Measurements from ENCODE around the gene CTAG2. TPM values are rescaled to one million over a fixed set of nuclear protein-coding genes. Genes with fewer than 3 reads are reported as not detected.

Gene CTAG2
- total RNA-seq, 2 experiments from 2014 or later = not detected

GRCh38 chrX:154607370-154607769 is 46.0 kb downstream of the CTAG2 start:
- H3K4me3 ChIP-seq (ENCODE audit: low read depth, low read length, poor library complexity, severe bottlenecking) = no peak overlapping the region
- H3K9me3 ChIP-seq (ENCODE audit: low read length) = no peaks in the 10 kb centered on the region
- no peaks in the 10 kb centered on the region for H4K20me1 ChIP-seq (ENCODE audit: insufficient read depth, low read length)
- H3K79me2 ChIP-seq (ENCODE audit: insufficient read depth, low read depth, low read length) = no peaks in the 10 kb centered on the region
- no peaks in the 10 kb centered on the region for H3K4me1 ChIP-seq (ENCODE audit: insufficient read depth, low read length, poor library complexity, severe bottlenecking)
- POLR2A ChIA-PET = no interaction called here
- H3K27ac ChIP-seq (ENCODE audit: low read depth, low read length, poor library complexity, severe bottlenecking) = no peak overlapping the region
- no peak for TF ChIP-seq CTCF (conservative IDR thresholded peaks at IDR 0.05; ENCODE audit: low read length)
- no peak for TF ChIP-seq EZH2phosphoT487 (IDR thresholded peaks at IDR 0.05; ENCODE audit: borderline replicate concordance, low read depth, low read length)
- H3K9me2 ChIP-seq (ENCODE audit: insufficient read depth, low read length) = no peaks in the 10 kb centered on the region
- CTCF ChIA-PET (ENCODE audit: unreplicated experiment) = no interaction called here
- H2AFZ ChIP-seq (ENCODE audit: low read length) = no peak overlapping the region
- H3K36me3 ChIP-seq (ENCODE audit: insufficient read depth, low read length) = no peaks in the 10 kb centered on the region
- no TSS peak for BruUV-seq (replicated peaks)
- DNase-seq (ENCODE audit: low spot score) = no peak
- no peak overlapping the region for H3K4me2 ChIP-seq (ENCODE audit: low read length)
- intact Hi-C loops (cut with micrococcal nuclease; ENCODE audit: unreplicated experiment) = no loop called here

- no peak overlapping the region for H3K4me2 ChIP-seq (ENCODE audit: low read length)
- no peaks in the 10 kb centered on the region for H3K79me2 ChIP-seq (ENCODE audit: insufficient read depth, low read depth, low read length)
- CTCF ChIA-PET (ENCODE audit: unreplicated experiment) = no interaction called here
- no peaks in the 10 kb centered on the region for H3K36me3 ChIP-seq (ENCODE audit: insufficient read depth, low read length)
- no peak for DNase-seq (ENCODE audit: low spot score)
- no peak overlapping the region for H2AFZ ChIP-seq (ENCODE audit: low read length)
- no peaks in the 10 kb centered on the region for H4K20me1 ChIP-seq (ENCODE audit: insufficient read depth, low read length)
- H3K9me2 ChIP-seq (ENCODE audit: insufficient read depth, low read length) = no peaks in the 10 kb centered on the region
- no peak for TF ChIP-seq CTCF (conservative IDR thresholded peaks at IDR 0.05; ENCODE audit: low read length)
- TF ChIP-seq EZH2phosphoT487 (IDR thresholded peaks at IDR 0.05; ENCODE audit: borderline replicate concordance, low read depth, low read length) = no peak
- no TSS peak for BruUV-seq (replicated peaks)
- H3K4me3 ChIP-seq (ENCODE audit: low read depth, low read length, poor library complexity, severe bottlenecking) = no peak overlapping the region
- no peak overlapping the region for H3K27ac ChIP-seq (ENCODE audit: low read depth, low read length, poor library complexity, severe bottlenecking)
- intact Hi-C loops (cut with micrococcal nuclease; ENCODE audit: unreplicated experiment) = no loop called here
- no peaks in the 10 kb centered on the region for H3K4me1 ChIP-seq (ENCODE audit: insufficient read depth, low read length, poor library complexity, severe bottlenecking)
- no peaks in the 10 kb centered on the region for H3K9me3 ChIP-seq (ENCODE audit: low read length)
- POLR2A ChIA-PET = no interaction called here
Observed at GRCh38 chrX:154605566-154605965, 47.8 kb downstream of the CTAG2 start.

GRCh38 chrX:154603438-154604430 is 49.6 kb downstream of the CTAG2 start:
- Histone ChIP-seq H4K20me1 (ENCODE audit: insufficient read depth, low read length) (no peaks in the 10 kb centered on the region), H2AFZ (ENCODE audit: low read length) (no peak overlapping the region), H3K9me3 (ENCODE audit: low read length) (no peaks in the 10 kb centered on the region), H3K4me1 (ENCODE audit: insufficient read depth, low read length, poor library complexity, severe bottlenecking) (no peaks in the 10 kb centered on the region), H3K27ac (ENCODE audit: low read depth, low read length, poor library complexity, severe bottlenecking) (no peak overlapping the region), H3K4me2 (ENCODE audit: low read length) (no peak overlapping the region), H3K4me3 (ENCODE audit: low read depth, low read length, poor library complexity, severe bottlenecking) (no peak overlapping the region), H3K36me3 (ENCODE audit: insufficient read depth, low read length) (no peaks in the 10 kb centered on the region), H3K79me2 (ENCODE audit: insufficient read depth, low read depth, low read length) (no peaks in the 10 kb centered on the region), H3K9me2 (ENCODE audit: insufficient read depth, low read length) (no peaks in the 10 kb centered on the region)
- intact Hi-C loops (cut with micrococcal nuclease; ENCODE audit: unreplicated experiment) = no loop called here
- POLR2A ChIA-PET = no interaction called here
- TF ChIP-seq EZH2phosphoT487 (IDR thresholded peaks at IDR 0.05; ENCODE audit: borderline replicate concordance, low read depth, low read length) (no peak), CTCF (conservative IDR thresholded peaks at IDR 0.05; ENCODE audit: low read length) (no peak)
- CTCF ChIA-PET (ENCODE audit: unreplicated experiment) = no interaction called here
- no TSS peak for BruUV-seq (replicated peaks)
- no peak for DNase-seq (ENCODE audit: low spot score)
